ENCODE measurements around the gene KLHDC8A.

The KLHDC8A gene

DNA sequence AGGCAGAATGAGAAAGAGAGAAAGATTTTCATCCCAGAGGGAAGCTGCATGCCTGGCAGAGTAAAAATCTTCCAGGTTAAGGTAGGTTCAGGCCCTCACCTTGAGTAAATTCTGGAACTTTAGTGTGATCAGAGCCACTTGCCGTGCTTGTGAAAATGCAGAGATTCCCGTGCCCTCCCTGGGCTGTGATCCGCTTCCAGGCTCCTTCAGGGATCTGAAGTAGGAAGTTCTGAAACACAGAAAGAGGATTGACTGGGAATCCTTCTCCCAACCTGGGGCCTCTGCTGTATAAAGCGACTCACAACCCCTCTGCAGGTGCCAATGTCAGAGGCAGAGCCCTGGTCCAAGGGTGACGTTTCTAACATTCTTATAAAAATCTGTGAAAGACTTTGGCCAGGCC, 61.8 kb downstream of the KLHDC8A start:
- DNase-seq (ENCODE audit: low read depth): no peak

DNA sequence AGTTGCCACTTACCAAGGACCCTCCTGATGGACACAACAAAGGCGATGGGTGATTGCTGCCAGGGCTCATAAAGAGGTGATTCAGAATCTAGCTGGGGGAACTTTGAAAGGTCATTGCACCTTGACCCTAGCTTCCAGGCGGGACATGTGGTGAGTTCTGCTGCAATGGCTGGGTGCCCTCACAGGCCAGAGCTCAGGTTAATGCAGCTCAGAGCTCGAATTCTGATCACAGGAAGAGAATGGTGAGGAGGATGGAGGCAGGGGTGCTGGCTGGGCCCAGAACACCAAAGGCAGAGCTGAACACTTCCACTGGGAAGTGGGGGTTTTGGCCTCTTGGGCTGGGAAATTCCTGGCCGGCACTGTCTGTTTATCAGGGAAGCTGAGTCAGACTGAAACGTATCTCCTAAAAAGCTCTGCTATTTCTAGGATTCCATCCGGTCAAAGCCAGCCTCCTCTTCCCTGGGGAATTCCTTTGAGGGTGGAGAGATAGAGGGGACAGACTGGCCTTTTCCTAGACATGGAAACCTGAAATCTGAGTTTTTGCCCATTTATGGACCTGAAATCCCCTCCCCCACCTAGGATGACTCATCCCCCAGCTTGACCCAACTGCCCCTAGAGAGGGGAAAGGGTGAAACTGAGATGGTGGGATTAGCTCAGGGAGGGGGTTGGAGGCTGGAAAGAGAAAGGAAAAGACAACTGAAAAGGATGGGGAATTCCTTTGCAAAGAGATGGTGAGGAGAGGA, 62.4 kb downstream of the KLHDC8A start:
- no peak for DNase-seq (ENCODE audit: low read depth)

DNA sequence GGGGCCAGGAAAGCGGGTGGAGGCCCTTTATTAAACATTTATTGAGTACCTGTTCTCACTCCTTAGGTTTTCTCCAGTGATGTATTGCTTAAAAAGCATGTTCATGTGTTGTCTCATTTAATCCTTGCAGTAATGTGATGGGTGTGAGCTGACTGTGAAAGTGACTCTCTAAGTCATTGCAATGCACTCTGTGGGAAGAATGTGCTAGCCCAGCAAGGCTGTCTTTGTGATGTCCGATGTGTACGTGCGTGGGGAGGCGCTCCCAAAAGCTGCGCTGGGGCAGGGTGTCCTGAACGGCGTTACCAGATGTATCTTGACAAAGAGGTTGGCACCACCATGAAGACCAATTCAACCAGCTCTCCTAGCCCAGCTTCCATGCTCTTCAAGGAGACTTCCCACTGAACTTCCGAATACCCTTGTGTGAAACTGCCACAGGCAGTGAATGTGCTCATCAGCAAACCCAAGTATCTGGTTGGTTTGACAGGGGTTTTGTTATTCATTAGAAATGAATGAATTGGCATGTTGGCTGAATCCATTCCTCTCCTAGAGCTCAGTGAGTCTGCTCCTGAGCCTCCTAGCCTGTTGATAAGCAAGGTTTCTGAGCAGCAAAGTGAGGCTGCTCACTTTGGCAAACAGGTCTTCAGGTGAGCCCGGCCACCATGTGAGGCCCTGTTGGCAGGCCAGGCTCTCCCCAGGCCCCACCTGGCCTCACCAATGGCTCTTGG, 63.2 kb downstream of the KLHDC8A start:
- DNase-seq (ENCODE audit: low read depth): no peak

GRCh38 chr1:205291596-205291995, 65.1 kb downstream of the KLHDC8A start:
- no peak for DNase-seq (ENCODE audit: low read depth)

DNA sequence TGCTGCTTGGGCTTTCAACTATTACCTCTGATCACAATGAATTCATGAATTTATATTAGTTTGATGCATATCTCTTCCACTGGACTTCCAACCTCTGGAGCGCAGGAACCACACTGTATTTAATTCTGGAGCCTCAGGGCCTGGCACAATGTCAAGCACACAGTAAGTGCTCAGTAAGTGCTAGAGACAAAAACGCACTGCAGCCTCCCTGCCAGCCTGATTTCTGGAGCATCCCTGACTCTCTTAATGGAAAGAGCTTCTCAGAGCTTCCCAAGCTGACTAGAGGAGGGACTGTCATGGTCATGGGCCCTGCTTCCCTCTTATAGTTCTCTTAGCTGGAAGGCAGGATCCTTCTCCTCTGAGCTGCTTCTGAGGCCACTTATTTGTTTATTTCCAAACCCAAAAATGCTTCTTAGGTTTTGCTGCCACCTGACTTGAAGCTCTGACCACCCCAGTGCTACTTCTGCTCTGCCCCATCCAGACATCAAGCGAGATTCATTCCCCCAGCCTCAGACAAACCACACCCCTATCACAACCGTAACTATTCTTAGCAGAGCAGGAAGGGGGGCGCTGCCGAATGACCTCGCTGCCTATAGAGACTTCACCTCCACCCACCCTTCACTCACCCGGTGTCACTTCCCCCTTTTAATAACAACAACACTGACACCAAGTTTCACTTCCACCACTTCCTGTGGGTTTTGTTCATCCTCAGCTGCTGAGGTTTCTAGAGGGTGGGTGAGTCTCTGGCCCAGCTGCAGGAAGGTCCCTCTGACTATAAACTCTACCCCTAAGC, 68.8 kb downstream of the KLHDC8A start:
- peak; percentile 70 for DNase-seq (ENCODE audit: low read depth)

GRCh38 chr1:205287076-205287475, 69.6 kb downstream of the KLHDC8A start:
- DNase-seq (ENCODE audit: low read depth): no peak

DNA sequence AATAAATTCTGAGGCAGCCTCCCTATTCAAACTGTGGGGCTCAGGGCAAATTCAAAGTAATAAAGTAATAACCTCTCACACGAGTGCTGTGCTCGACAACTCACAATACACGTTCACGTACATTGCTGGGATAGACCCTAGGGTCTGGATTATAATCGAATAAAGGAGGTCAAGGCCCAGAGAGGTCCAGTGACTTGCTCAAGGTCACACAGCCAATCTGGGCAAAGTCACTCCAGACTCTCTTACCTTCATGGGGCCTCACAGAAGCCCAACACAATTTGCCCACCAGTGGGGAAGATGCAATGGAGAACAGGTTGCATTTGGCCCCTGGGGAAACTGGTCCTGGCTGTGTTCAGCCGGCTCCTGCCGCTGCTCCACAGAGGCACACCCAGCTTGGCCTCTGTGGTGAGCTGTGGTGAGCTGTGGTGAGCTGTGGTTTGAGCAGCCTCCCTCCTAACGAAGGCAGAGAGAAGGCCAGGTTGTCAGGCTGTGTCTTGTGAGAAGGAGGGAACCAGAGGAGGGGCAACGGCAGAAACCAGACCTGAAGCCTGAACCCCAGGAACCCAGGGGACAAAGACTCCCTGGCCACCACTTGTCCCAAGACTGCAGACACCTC, 70.3 kb downstream of the KLHDC8A start:
- DNase-seq (ENCODE audit: low read depth): peak; percentile 46
